K562 (cell line): ENCODE data around the gene PAQR7. TPM values are rescaled to one million over a fixed set of nuclear protein-coding genes. Genes with fewer than 3 reads are reported as not detected.

Experiments used
- ADNP ChIP-seq: fragments of 200-800 bp; sonication (Bioruptor generic); IDR thresholded peaks from 2 replicates; pipeline ENCODE4 v1.6.1; 2016; ENCODE audit warnings: missing genetic modification characterization, missing compliant biosample characterization
- ATF1 ChIP-seq, 2 experiments: fragments of 450-650 bp in 1 of 2; IDR thresholded peaks; 2 replicates each; pipeline ENCODE4 v1.6.1; 2016; ENCODE audit warnings: missing compliant biosample characterization in 1 of 2, missing genetic modification characterization in 1 of 2
- E4F1 ChIP-seq: fragments of 250-450 bp; sonication (Bioruptor Pico); IDR thresholded peaks from 2 replicates; pipeline ENCODE4 v1.5.0; 2021; ENCODE audit warnings: mild to moderate bottlenecking, borderline replicate concordance
- FOXA3 ChIP-seq, 2 experiments: fragments of 450-650 bp in 1 of 2; sonication (generic) in 1 of 2; formaldehyde crosslinking; IDR thresholded peaks in 1 of 2; conservative IDR thresholded peaks in 1 of 2; 2 replicates each; pipeline versions ENCODE4 v1.4.0 to v1.8.0; 2020 to 2022; ENCODE audit warnings: mild to moderate bottlenecking in 2 of 2, missing genetic modification reagents in 1 of 2
- HES1 ChIP-seq: fragments of 450-650 bp; IDR thresholded peaks from 2 replicates; pipeline ENCODE4 v1.6.1; 2016; ENCODE audit warnings: low read depth, mild to moderate bottlenecking, moderate library complexity
- HMGXB4 ChIP-seq: sonication (generic); formaldehyde crosslinking; IDR thresholded peaks from 2 replicates; pipeline ENCODE4 v1.8.1; 2023; ENCODE audit warnings: mild to moderate bottlenecking, missing genetic modification reagents
- MYNN ChIP-seq, 2 experiments: sonication (generic); formaldehyde crosslinking in 1 of 2; IDR thresholded peaks; 2 replicates each; pipeline versions ENCODE4 v1.5.0 to v1.6.1; 2016 to 2020; ENCODE audit warnings: antibody characterized with exemption in 1 of 2, missing genetic modification reagents in 1 of 2
- NONO ChIP-seq, 2 experiments: fragments of 200-400 bp in 1 of 2; fragments of 450-650 bp in 1 of 2; formaldehyde crosslinking in 1 of 2; IDR thresholded peaks; 2 replicates each; pipeline ENCODE4 v1.6.1; 2017; ENCODE audit warnings: low read depth in 2 of 2, mild to moderate bottlenecking in 2 of 2, moderate library complexity in 2 of 2, low read length in 1 of 2
- RAD21 ChIP-seq, 2 experiments: fragments of 250-450 bp in 1 of 2; fragments of 450-650 bp in 1 of 2; sonication (Bioruptor Pico) in 1 of 2; formaldehyde crosslinking in 1 of 2; IDR thresholded peaks in 1 of 2; conservative IDR thresholded peaks in 1 of 2; 2 replicates each; pipeline versions ENCODE4 v1.4.0 to v1.8.0; 2020 to 2022; ENCODE audit warnings: mild to moderate bottlenecking in 2 of 2, moderate library complexity in 1 of 2
- polyA plus RNA-seq, 8 experiments: library from polyadenylated mRNA; depleted of rRNA in 4 of 8; stranded (reverse) in 5 of 8; unstranded in 3 of 8; fragments of >200 nt; fragmentation: Nextera tagmentation in 2 of 8; fragmentation: Illumina TruSeq in 1 of 8; extraction: Ambion mirVana in 2 of 8; extraction: Trizol in 1 of 8; gene quantifications; 2 replicates each; pipeline versions ENCODE4 v1.2.1 to v1.2.3, GENCODE V29; 2011 to 2014; ENCODE audit warnings: inconsistent platforms in 1 of 8, missing spikeins in 1 of 8
- total RNA-seq, 7 experiments: library from RNA; depleted of rRNA in 6 of 7; stranded (reverse); fragments of >200 nt in 6 of 7; fragmentation: Illumina TruSeq in 2 of 7; extraction: Trizol in 2 of 7; gene quantifications; 2 replicates each; pipeline versions ENCODE4 v1.2.1 to v1.2.3, GENCODE V29; 2011 to 2021; ENCODE audit warnings: low replicate concordance in 1 of 7
- TF ChIP-seq, protein P1 (sequence below): fragments of 200-600 bp; sonication (generic); IDR thresholded peaks from one replicate; pipeline ENCODE4 v1.6.1; 2012; ENCODE audit warnings: mild to moderate bottlenecking, low read depth, low read length, inconsistent platforms

The PAQR7 gene
- total and polyA plus RNA-seq, 9 of the 15 experiments (the other 6 are each of a cell fraction or from before 2014, with no cell fraction given) = 1.1 to 5.2 (median 2.6) TPM

- TF ChIP-seq, protein P1, sequence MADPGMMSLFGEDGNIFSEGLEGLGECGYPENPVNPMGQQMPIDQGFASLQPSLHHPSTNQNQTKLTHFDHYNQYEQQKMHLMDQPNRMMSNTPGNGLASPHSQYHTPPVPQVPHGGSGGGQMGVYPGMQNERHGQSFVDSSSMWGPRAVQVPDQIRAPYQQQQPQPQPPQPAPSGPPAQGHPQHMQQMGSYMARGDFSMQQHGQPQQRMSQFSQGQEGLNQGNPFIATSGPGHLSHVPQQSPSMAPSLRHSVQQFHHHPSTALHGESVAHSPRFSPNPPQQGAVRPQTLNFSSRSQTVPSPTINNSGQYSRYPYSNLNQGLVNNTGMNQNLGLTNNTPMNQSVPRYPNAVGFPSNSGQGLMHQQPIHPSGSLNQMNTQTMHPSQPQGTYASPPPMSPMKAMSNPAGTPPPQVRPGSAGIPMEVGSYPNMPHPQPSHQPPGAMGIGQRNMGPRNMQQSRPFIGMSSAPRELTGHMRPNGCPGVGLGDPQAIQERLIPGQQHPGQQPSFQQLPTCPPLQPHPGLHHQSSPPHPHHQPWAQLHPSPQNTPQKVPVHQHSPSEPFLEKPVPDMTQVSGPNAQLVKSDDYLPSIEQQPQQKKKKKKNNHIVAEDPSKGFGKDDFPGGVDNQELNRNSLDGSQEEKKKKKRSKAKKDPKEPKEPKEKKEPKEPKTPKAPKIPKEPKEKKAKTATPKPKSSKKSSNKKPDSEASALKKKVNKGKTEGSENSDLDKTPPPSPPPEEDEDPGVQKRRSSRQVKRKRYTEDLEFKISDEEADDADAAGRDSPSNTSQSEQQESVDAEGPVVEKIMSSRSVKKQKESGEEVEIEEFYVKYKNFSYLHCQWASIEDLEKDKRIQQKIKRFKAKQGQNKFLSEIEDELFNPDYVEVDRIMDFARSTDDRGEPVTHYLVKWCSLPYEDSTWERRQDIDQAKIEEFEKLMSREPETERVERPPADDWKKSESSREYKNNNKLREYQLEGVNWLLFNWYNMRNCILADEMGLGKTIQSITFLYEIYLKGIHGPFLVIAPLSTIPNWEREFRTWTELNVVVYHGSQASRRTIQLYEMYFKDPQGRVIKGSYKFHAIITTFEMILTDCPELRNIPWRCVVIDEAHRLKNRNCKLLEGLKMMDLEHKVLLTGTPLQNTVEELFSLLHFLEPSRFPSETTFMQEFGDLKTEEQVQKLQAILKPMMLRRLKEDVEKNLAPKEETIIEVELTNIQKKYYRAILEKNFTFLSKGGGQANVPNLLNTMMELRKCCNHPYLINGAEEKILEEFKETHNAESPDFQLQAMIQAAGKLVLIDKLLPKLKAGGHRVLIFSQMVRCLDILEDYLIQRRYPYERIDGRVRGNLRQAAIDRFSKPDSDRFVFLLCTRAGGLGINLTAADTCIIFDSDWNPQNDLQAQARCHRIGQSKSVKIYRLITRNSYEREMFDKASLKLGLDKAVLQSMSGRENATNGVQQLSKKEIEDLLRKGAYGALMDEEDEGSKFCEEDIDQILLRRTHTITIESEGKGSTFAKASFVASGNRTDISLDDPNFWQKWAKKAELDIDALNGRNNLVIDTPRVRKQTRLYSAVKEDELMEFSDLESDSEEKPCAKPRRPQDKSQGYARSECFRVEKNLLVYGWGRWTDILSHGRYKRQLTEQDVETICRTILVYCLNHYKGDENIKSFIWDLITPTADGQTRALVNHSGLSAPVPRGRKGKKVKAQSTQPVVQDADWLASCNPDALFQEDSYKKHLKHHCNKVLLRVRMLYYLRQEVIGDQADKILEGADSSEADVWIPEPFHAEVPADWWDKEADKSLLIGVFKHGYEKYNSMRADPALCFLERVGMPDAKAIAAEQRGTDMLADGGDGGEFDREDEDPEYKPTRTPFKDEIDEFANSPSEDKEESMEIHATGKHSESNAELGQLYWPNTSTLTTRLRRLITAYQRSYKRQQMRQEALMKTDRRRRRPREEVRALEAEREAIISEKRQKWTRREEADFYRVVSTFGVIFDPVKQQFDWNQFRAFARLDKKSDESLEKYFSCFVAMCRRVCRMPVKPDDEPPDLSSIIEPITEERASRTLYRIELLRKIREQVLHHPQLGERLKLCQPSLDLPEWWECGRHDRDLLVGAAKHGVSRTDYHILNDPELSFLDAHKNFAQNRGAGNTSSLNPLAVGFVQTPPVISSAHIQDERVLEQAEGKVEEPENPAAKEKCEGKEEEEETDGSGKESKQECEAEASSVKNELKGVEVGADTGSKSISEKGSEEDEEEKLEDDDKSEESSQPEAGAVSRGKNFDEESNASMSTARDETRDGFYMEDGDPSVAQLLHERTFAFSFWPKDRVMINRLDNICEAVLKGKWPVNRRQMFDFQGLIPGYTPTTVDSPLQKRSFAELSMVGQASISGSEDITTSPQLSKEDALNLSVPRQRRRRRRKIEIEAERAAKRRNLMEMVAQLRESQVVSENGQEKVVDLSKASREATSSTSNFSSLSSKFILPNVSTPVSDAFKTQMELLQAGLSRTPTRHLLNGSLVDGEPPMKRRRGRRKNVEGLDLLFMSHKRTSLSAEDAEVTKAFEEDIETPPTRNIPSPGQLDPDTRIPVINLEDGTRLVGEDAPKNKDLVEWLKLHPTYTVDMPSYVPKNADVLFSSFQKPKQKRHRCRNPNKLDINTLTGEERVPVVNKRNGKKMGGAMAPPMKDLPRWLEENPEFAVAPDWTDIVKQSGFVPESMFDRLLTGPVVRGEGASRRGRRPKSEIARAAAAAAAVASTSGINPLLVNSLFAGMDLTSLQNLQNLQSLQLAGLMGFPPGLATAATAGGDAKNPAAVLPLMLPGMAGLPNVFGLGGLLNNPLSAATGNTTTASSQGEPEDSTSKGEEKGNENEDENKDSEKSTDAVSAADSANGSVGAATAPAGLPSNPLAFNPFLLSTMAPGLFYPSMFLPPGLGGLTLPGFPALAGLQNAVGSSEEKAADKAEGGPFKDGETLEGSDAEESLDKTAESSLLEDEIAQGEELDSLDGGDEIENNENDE = no peak
- TF ChIP-seq E4F1 (CRISPR knock-in tag) = no peak
- peak; percentile 23; the same call in 1 of the 2 replicates for TF ChIP-seq HES1
- no peak for TF ChIP-seq RAD21 (CRISPR knock-in tag; conservative IDR thresholded peaks at IDR 0.05 in 1 of 2, IDR thresholded peaks at IDR 0.05 in 1 of 2)
- TF ChIP-seq FOXA3 (CRISPR knock-in tag; conservative IDR thresholded peaks at IDR 0.05 in 1 of 2, IDR thresholded peaks at IDR 0.05 in 1 of 2) = peak in 1 of 2 experiments; percentile 25; a peak in 1 of 4 replicates
- TF ChIP-seq NONO (IDR thresholded peaks at IDR 0.05; ENCODE audit: low read depth in 2 of 2, low read length in 1 of 2) = no peak
- TF ChIP-seq ADNP (tag) = 0 out of 2 replicates have a peak, but pooled peaks have one; percentile 17
- no peak for TF ChIP-seq HMGXB4
- TF ChIP-seq ATF1 (CRISPR knock-in tag; IDR thresholded peaks at IDR 0.05) = no peak
- no peak for TF ChIP-seq ATF1 (tag; IDR thresholded peaks at IDR 0.05)
- no peak for TF ChIP-seq MYNN (IDR thresholded peaks at IDR 0.05)
- TF ChIP-seq MYNN (CRISPR knock-in tag; IDR thresholded peaks at IDR 0.05) = no peak
Observed at GRCh38 chr1:25924454-25924853, 48.9 kb upstream of the PAQR7 start (continued).
